Measurements from ENCODE around the gene BCL7B.
"Not testable (repeated sequence)": the region's sequence is repeated elsewhere in the genome, so short reads cannot be mapped to it uniquely, and the experiment has no call there.

BCL7B gene

DNA sequence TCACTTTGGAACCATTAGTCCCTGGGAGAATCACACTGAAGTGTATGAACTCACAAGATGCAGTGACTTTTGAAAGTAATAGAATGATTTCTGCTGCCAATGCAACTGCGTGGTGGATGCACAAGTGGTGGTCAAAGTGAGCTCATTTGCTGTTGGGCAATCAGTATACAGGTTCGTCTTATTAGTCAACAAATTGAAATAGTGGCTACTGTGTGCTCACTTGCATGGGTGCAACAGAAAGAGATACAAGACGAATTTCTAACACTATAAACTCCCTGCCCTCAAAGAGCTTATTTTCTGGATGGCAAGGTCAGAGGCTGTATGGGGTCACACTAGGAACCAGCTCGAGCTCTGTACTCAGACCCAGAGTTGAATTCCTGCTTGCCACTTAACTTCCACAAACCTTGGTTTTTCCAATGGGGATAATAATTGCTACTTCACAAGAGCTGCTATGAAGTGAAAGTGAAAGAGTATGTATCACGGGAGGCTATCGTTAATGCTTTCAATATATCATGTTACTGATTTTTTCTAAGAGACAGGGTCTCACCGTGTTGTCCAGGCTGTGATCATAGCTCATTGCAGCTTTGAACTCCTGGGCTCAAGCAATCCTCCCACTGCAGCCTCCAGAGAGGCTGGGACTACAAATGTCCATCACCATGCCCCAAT is 8.3 kb upstream of the BCL7B start:
- TF ChIP-seq, protein P1, sequence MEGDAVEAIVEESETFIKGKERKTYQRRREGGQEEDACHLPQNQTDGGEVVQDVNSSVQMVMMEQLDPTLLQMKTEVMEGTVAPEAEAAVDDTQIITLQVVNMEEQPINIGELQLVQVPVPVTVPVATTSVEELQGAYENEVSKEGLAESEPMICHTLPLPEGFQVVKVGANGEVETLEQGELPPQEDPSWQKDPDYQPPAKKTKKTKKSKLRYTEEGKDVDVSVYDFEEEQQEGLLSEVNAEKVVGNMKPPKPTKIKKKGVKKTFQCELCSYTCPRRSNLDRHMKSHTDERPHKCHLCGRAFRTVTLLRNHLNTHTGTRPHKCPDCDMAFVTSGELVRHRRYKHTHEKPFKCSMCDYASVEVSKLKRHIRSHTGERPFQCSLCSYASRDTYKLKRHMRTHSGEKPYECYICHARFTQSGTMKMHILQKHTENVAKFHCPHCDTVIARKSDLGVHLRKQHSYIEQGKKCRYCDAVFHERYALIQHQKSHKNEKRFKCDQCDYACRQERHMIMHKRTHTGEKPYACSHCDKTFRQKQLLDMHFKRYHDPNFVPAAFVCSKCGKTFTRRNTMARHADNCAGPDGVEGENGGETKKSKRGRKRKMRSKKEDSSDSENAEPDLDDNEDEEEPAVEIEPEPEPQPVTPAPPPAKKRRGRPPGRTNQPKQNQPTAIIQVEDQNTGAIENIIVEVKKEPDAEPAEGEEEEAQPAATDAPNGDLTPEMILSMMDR (IDR thresholded peaks at IDR 0.05; ENCODE audit: low read depth, low read length, missing control alignments), result no peak
- in situ Hi-C loops (cut with HindIII; ENCODE audit: low sequenced_read_pairs), result no loop called here
- H3K4me3 ChIP-seq (ENCODE audit: low read depth, low read length), result no peak overlapping the region
- DNase-seq (ENCODE audit: low read depth), result no peak

DNA sequence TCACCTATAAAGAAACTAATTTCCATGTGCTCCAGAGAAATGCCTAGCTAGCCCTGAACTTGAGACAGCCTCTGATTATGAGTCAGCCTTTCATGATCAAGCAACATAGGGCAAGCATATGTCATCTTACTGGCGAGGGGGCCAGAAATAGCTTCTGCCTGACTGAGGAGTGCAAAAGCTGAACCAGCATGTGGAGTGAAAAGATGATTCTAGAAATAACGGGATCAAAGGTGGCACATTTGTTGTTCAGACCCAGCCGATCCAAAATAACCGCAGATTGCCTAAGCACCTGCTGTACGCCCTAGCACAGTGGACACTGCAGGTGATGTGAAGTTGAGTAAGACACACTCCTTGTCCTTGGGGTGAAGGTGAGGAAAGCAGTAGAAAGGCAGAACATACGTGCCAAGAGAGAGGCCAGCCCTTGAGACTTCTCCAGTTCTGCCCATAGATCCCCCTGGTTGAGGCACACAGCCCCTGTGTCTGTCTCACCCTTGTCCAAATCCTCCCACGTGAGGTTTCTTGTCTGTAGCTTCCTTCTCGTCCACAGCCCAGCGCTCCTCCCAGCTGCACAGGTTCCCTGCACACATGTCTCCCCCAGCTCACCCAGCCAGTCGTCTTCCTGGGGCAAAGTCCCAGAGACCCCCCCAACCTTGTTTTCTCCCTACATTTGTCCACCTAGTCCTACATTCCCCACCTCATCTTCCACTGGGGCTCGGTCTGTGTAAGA is 2.8 kb upstream of the BCL7B start:
- TF ChIP-seq, protein P1 (IDR thresholded peaks at IDR 0.05; ENCODE audit: low read depth, low read length, missing control alignments), result no peak
- no peak overlapping the region for H3K4me3 ChIP-seq (ENCODE audit: low read depth, low read length)
- in situ Hi-C loops (cut with HindIII; ENCODE audit: low sequenced_read_pairs), result no loop called here
- peak; percentile 46 for DNase-seq (ENCODE audit: low read depth)

DNA sequence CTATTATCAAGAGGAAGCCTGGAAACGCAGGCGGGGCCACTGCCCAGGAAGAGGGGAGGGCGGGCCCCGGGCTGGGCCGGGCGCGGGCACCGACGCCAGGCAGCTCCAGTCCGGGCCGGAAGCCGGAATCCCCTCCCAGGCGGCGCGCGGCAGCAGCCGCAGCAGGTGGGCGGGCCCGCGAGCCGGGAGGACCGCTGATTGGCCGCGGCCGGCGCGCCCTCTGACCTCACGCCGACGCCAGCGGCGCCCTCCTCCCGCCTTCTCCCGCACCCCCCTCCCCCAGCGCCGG is 438 bp downstream of the BCL7B start:
- TF ChIP-seq, protein P1 (IDR thresholded peaks at IDR 0.05; ENCODE audit: low read depth, low read length, missing control alignments), result no peak
- peak overlapping the region; percentile 55 for H3K4me3 ChIP-seq (ENCODE audit: low read depth, low read length)
- in situ Hi-C loops (cut with HindIII; ENCODE audit: low sequenced_read_pairs), result no loop called here
- DNase-seq (ENCODE audit: low read depth), result peak; percentile 74

DNA sequence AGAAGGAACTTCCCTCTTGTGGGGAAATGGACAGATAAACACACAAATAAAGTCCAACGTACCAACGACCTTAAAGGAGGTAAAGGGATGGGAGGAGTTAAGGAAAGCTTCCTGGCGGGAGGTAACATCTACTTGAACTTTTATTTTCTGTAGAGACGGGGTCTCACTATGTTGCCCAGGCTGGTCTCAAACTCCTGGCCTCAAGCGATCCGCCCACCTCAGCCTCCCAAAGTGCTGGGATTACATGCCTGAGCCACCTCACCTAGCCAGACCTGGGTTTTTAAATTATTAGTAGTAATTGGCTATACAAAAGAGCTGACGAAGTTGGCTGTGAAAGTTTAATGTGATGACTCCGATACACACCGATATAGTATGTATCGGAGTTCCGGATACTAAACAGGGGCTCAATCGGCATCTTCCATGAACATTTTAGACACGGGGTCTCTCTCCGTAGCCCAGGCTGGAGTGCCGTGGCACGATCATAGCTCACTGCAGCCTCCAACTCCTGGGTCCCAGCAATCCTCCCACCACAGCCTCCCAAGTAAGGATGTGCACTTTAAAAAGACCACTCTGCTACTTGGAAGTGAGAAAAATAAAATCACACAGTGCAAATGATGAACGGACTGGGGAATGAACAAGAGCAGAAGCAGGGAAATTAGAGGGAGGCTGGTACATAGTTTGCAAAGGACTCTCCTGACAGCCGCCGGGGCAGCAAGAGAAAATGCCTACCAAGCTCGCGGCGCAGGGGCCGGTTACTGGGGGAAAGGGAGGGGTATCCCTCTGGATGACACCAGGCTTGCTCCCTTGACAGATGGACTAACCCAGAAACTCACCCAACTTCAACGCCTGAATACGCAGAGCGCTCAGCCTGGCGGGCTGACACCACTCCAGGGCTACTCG is 1.0 kb downstream of the BCL7B start:
- TF ChIP-seq, protein P1 (IDR thresholded peaks at IDR 0.05; ENCODE audit: low read depth, low read length, missing control alignments), result no peak
- no peak for DNase-seq (ENCODE audit: low read depth)
- peak overlapping the region; percentile 55 for H3K4me3 ChIP-seq (ENCODE audit: low read depth, low read length)
- in situ Hi-C loops (cut with HindIII; ENCODE audit: low sequenced_read_pairs), result no loop called here

DNA sequence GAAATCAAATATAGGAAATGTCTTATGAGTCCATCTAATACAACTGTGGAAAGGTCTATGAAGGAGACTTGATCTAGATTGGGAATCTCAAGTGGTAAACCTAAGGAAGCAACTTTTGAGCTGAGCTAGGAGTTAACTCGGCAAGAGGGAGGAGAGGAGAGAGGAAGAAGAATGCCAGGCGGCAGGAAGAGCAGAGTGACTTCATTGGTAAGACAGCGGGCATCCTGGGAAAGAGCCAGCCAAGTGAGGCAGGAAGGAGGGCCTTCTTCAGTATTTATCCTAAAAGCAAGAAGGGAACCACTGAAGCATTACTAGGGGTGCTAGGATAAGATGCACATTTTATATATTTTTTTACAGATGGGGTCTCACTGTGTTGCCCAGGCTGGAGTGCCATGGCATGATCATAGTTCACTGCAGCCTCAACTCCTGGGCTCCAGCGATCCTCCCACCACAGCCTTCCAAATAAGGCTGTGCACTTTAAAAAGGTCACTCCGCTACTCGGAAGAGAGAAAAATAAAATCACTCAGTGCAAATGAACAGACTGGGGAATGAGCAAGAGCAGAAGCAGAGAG is 2.0 kb downstream of the BCL7B start:
- TF ChIP-seq, protein P1 (IDR thresholded peaks at IDR 0.05; ENCODE audit: low read depth, low read length, missing control alignments), result no peak
- no peak for DNase-seq (ENCODE audit: low read depth)
- in situ Hi-C loops (cut with HindIII; ENCODE audit: low sequenced_read_pairs), result no loop called here
- H3K4me3 ChIP-seq (ENCODE audit: low read depth, low read length), result no peak overlapping the region

DNA sequence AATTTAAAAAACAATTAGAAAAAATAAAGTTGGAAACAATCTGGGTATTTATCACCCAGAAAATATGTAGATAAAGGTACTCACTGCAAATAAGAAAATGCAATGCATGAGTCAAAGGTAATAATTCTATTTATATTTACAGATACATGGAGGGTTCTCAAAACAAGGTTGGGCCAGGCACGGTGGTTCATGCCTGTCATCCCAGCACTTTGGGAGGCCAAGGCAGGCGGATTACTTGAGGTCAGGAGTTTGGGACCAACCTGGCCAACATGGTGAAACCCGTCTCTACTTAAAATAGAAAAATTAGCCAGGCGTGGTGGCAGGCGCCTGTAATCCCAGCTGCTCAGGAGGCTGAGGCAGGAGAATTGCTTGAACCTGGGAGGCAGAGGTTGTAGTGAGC is 7.4 kb downstream of the BCL7B start:
- H3K4me3 ChIP-seq (ENCODE audit: low read depth, low read length); DNase-seq (ENCODE audit: low read depth); in situ Hi-C loops (cut with HindIII; ENCODE audit: low sequenced_read_pairs): not testable (repeated sequence)

All from astrocyte of the cerebellum (primary cell).